ENCODE data around the gene ZNF41. TPM values are rescaled to one million over a fixed set of nuclear protein-coding genes. Genes with fewer than 3 reads are reported as not detected.

Gene ZNF41
- total RNA-seq, 2 experiments from 2014 or later = 8.4 to 10.7 TPM

- H3K4me1 ChIP-seq (ENCODE audit: insufficient read depth, low read length, poor library complexity, severe bottlenecking) = peaks cover 16% of the 10 kb centered on the region
- H3K79me2 ChIP-seq (ENCODE audit: insufficient read depth, low read depth, low read length) = no peaks in the 10 kb centered on the region
- H3K36me3 ChIP-seq (ENCODE audit: insufficient read depth, low read length) = no peaks in the 10 kb centered on the region
- ChIA-PET CTCF (ENCODE audit: unreplicated experiment) (interaction anchor here (0.9 kb wide), 1 partner anchor 9 kb away, joined by 3 read pairs; no protein-coding TSS in a partner anchor), POLR2A (interaction anchor here (0.9 to 2.7 kb wide), 3 partner anchors 16 to 56 kb away, joined by 3 to 7 read pairs (median 3); no protein-coding TSS in a partner anchor)
- BruUV-seq (replicated peaks) = no TSS peak
- no peak overlapping the region for H3K4me2 ChIP-seq (ENCODE audit: low read length)
- no peak for DNase-seq (ENCODE audit: low spot score)
- H2AFZ ChIP-seq (ENCODE audit: low read length) = no peak overlapping the region; the same call in 1 of the 2 replicates
- H3K27ac ChIP-seq (ENCODE audit: low read depth, low read length, poor library complexity, severe bottlenecking) = no peak overlapping the region
- intact Hi-C loops (cut with micrococcal nuclease; ENCODE audit: unreplicated experiment) = no loop called here
- H4K20me1 ChIP-seq (ENCODE audit: insufficient read depth, low read length) = no peaks in the 10 kb centered on the region
- H3K9me3 ChIP-seq (ENCODE audit: low read length) = no peaks in the 10 kb centered on the region
- TF ChIP-seq CTCF (conservative IDR thresholded peaks at IDR 0.05; ENCODE audit: low read length) = no peak
- TF ChIP-seq EZH2phosphoT487 (IDR thresholded peaks at IDR 0.05; ENCODE audit: borderline replicate concordance, low read depth, low read length) = no peak
- no peak overlapping the region for H3K4me3 ChIP-seq (ENCODE audit: low read depth, low read length, poor library complexity, severe bottlenecking)
- H3K9me2 ChIP-seq (ENCODE audit: insufficient read depth, low read length) = no peaks in the 10 kb centered on the region
Observed at GRCh38 chrX:47500554-47500953, 17.5 kb upstream of the ZNF41 start.

GRCh38 chrX:47499293-47499692 lies 16.3 kb upstream of the ZNF41 start:
- H4K20me1 ChIP-seq (ENCODE audit: insufficient read depth, low read length) = no peaks in the 10 kb centered on the region
- H3K27ac ChIP-seq (ENCODE audit: low read depth, low read length, poor library complexity, severe bottlenecking) = no peak overlapping the region
- no peak for DNase-seq (ENCODE audit: low spot score)
- H3K79me2 ChIP-seq (ENCODE audit: insufficient read depth, low read depth, low read length) = no peaks in the 10 kb centered on the region
- POLR2A ChIA-PET = interaction anchor here (0.9 to 1.3 kb wide), 3 partner anchors 9 to 14 kb away, joined by 3 to 4 read pairs (median 4); no protein-coding TSS in a partner anchor
- no peaks in the 10 kb centered on the region for H3K9me2 ChIP-seq (ENCODE audit: insufficient read depth, low read length)
- intact Hi-C loops (cut with micrococcal nuclease; ENCODE audit: unreplicated experiment) = loop anchor here (5.0 to 10.0 kb wide), 5 partner anchors 63 to 528 kb away; partner anchors contain the start of gene ARAF
- no peaks in the 10 kb centered on the region for H3K9me3 ChIP-seq (ENCODE audit: low read length)
- no peak overlapping the region for H2AFZ ChIP-seq (ENCODE audit: low read length)
- no peak overlapping the region for H3K4me3 ChIP-seq (ENCODE audit: low read depth, low read length, poor library complexity, severe bottlenecking)
- BruUV-seq (replicated peaks) = no TSS peak
- peaks cover 16% of the 10 kb centered on the region for H3K4me1 ChIP-seq (ENCODE audit: insufficient read depth, low read length, poor library complexity, severe bottlenecking)
- TF ChIP-seq EZH2phosphoT487 (IDR thresholded peaks at IDR 0.05; ENCODE audit: borderline replicate concordance, low read depth, low read length) (no peak), CTCF (conservative IDR thresholded peaks at IDR 0.05; ENCODE audit: low read length) (no peak)
- no peak overlapping the region for H3K4me2 ChIP-seq (ENCODE audit: low read length)
- H3K36me3 ChIP-seq (ENCODE audit: insufficient read depth, low read length) = no peaks in the 10 kb centered on the region
- CTCF ChIA-PET (ENCODE audit: unreplicated experiment) = no interaction called here

GRCh38 chrX:47498411-47498810 lies 15.4 kb upstream of the ZNF41 start:
- Histone ChIP-seq H2AFZ (ENCODE audit: low read length) (no peak overlapping the region), H3K27ac (ENCODE audit: low read depth, low read length, poor library complexity, severe bottlenecking) (no peak overlapping the region), H3K4me2 (ENCODE audit: low read length) (no peak overlapping the region), H4K20me1 (ENCODE audit: insufficient read depth, low read length) (no peaks in the 10 kb centered on the region), H3K9me2 (ENCODE audit: insufficient read depth, low read length) (no peaks in the 10 kb centered on the region), H3K4me1 (ENCODE audit: insufficient read depth, low read length, poor library complexity, severe bottlenecking) (peaks cover 16% of the 10 kb centered on the region), H3K79me2 (ENCODE audit: insufficient read depth, low read depth, low read length) (no peaks in the 10 kb centered on the region), H3K4me3 (ENCODE audit: low read depth, low read length, poor library complexity, severe bottlenecking) (no peak overlapping the region), H3K9me3 (ENCODE audit: low read length) (no peaks in the 10 kb centered on the region), H3K36me3 (ENCODE audit: insufficient read depth, low read length) (no peaks in the 10 kb centered on the region)
- no peak for TF ChIP-seq EZH2phosphoT487 (IDR thresholded peaks at IDR 0.05; ENCODE audit: borderline replicate concordance, low read depth, low read length)
- TF ChIP-seq CTCF (conservative IDR thresholded peaks at IDR 0.05; ENCODE audit: low read length) = no peak
- no peak for DNase-seq (ENCODE audit: low spot score)
- intact Hi-C loops (cut with micrococcal nuclease; ENCODE audit: unreplicated experiment) = loop anchor here (5.0 to 10.0 kb wide), 5 partner anchors 64 to 529 kb away; partner anchors contain the start of gene ARAF
- BruUV-seq (replicated peaks) = no TSS peak
- CTCF ChIA-PET (ENCODE audit: unreplicated experiment) = no interaction called here
- POLR2A ChIA-PET = interaction anchor here (0.9 to 1.3 kb wide), 3 partner anchors 8 to 15 kb away, joined by 3 to 4 read pairs (median 4); no protein-coding TSS in a partner anchor
